ENCODE measurements around the gene IGLL5.

IGLL5 gene

GRCh38 chr22:22942511-22943329 lies 55.1 kb downstream of the IGLL5 start:
- H3K4me3 ChIP-seq (ENCODE audit: low read length), result no peak overlapping the region
- DNase-seq (ENCODE audit: low read depth), result peak; percentile 11
- peak; percentile 92 for TF ChIP-seq CTCF (conservative IDR thresholded peaks at IDR 0.05; ENCODE audit: low read depth, low read length)

DNA sequence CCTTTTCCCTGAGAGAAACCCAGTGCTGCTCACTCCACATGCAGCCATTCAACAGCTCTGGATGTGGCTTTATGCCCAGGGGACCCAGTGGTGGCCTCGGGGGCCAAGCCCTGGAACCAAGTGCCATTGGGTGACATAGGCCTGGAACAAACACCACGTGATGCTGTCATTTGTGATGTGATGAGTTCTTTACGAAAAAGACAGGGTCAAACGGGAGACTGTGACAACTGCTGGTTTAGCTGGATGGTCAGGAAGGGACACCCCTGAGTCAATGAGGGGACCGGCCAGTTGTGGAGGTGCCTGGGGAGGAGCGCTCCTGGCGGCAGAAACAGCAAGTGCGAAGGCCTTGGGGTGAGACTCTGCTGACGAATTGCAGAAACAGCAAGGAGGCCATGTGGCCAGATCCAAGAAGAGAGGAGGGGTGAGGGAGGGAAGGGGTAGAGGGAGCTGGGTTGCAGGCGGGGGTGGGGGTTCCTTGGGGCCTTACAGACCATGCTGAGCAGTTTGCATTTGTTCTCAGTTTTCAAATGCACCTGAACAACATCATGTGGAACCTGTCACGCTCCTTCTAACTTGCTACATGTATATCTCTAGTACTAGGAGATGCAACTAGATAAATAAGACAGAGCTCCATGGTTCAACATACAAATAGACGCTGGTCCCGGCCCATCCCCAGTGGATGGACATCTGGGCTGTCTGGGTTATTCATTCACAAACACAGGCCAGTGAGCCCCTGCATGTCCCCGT lies 56.1 kb downstream of the IGLL5 start:
- DNase-seq (ENCODE audit: low read depth), result no peak
- TF ChIP-seq CTCF (conservative IDR thresholded peaks at IDR 0.05; ENCODE audit: low read depth, low read length), result no peak
- H3K4me3 ChIP-seq (ENCODE audit: low read length), result no peak overlapping the region

GRCh38 chr22:22944268-22944985 lies 56.8 kb downstream of the IGLL5 start:
- H3K4me3 ChIP-seq (ENCODE audit: low read length), result no peak overlapping the region
- DNase-seq (ENCODE audit: low read depth), result no peak
- no peak for TF ChIP-seq CTCF (conservative IDR thresholded peaks at IDR 0.05; ENCODE audit: low read depth, low read length)

- H3K4me3 ChIP-seq (ENCODE audit: low read length), result no peak overlapping the region
- TF ChIP-seq CTCF (conservative IDR thresholded peaks at IDR 0.05; ENCODE audit: low read depth, low read length), result no peak
- no peak for DNase-seq (ENCODE audit: low read depth)
Observed at GRCh38 chr22:22945195-22945594, 57.6 kb downstream of the IGLL5 start.
